Activated CD4-positive, CD25-positive, alpha-beta regulatory T cell treated with anti-CD3 and anti-CD28 coated beads, Interleukin-2, amount 50 U/mL, for 24 hours (primary cell): Measurements from ENCODE around the gene UFD1.

Source experiments
- ATAC-seq, 2 donors: fragments of 150-1000 bp; cut with Tn5 transposase; one replicate each; pipeline ENCODE4 v1.10.0; 2021; ENCODE audit warnings: mild to moderate bottlenecking in 1 of 2, moderate library complexity in 1 of 2

Gene UFD1

GRCh38 chr22:19478901-19479354 is at the start of gene UFD1:
Gene UFD1, minus strand, starts transcription at chr22:19479193. Its CDS starts 108 bp downstream, at chr22:19479085.
- ATAC-seq = peak; percentile 54 to 60

GRCh38 chr22:19527861-19528417 is 48.9 kb upstream of the UFD1 start:
- no peak for ATAC-seq

- no peak for ATAC-seq
Observed at GRCh38 chr22:19527321-19527721, 48.3 kb upstream of the UFD1 start.

GRCh38 chr22:19526702-19527111 is 47.7 kb upstream of the UFD1 start:
- no peak for ATAC-seq

DNA sequence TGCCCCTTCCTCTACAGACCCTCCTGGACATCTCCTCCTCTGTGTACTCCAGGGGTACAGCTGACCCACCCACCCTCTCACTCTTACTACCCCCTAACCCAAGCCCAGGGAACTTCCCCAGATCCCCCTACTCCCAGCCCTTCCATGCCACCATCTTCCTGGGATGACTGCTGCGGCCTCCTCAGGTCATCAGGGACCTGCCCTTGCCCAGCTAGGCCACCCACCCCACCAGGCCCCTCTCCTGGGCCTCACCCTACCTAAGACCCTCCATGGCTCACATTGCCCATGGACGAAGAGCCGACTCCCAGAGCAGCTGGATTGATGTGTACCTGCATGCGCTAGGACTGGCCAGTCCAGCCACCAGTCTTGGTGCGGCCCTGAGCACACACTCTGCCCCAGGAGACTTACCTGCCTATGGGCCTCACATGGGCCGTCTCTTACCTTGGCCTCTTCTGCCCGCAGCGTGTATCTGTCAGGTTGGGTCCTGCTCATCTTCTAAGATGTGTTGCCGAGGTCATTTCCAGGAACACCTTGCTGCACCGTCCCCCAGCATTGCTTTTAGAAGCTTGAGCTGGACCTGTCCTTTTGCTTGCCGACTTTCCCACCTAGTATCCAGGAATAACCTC is 47.2 kb upstream of the UFD1 start:
- no peak for ATAC-seq

GRCh38 chr22:19525666-19526065 is 46.7 kb upstream of the UFD1 start:
- no peak for ATAC-seq

DNA sequence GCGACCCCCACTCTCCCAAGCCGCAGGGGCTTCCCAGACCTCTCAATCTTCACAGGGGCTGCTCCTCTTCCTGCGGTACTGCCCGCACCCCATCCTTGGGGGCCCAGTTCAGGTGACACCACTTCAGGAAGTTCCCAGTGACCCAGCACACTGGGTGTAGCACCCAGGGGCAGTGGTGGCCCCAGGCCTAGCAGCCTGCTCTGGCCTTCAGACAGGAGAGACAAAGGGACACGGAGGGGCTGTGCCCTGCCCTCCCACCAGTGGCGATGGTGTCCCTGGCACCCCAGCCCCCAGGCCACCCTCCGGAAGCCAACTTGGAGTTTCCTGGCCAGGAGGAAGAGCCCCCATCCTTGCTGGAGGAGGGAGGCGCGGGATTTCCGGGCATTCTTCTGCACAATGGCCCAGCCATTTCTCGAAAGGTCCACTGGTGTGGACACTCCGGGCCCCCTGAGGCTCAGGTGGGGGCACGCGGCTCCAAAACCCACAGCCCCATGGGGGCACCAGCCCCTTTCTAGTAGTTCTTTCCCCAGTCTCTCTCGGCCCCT is 46.2 kb upstream of the UFD1 start:
- ATAC-seq = no peak

DNA sequence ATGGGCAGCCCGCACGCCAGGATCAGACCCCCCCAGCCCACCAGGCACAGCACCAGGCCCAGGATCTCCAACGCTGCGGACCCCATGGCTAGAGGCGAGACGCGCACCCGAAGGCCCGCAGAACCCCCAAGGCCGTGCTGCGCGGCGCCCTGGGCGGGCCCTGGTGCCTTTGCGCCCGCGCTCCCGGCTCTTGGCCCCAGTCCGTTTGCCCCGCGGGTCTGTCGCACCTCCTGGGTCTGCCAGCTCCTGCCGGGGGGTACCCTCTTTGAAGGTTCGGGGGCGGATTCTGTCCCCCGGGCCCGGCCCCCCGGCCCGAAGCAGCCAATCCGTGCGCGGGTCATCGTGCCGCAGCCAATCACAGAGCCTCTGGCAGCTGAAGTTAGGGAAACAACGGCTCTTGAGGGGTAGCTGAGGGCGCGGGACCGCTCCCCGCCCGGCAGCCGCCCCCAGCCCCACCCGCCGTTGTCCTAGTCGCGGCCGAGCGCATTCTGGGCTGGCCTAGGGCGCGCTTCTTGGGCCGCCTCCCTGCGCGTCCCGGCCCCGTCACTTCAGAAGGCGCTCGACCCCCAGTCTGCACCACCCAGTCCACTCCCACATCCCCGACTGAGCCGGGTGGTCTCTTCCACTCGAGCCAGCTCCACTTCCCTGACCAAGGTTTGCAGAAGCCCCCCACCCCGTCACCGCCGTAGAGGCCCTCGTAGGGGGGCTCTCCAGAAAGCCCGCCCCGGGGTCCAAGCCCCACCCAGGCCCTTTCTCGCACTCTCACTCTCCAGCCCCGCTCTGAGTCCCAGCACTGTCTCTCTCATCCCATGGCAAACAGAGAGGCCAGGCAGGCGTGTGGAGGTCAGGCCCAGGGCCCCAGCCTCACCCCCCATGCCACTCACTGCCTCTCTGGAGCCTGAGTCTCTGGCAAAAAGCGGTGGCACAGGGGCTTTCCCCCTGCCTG is 45.5 kb upstream of the UFD1 start, which contains the start of gene CLDN5:
Gene CLDN5 (minus strand): TSS at position 241 of the 946 bp plus-strand sequence. CDS start 155 bp downstream, at position 86.
- ATAC-seq = peak; percentile 12 to 45

DNA sequence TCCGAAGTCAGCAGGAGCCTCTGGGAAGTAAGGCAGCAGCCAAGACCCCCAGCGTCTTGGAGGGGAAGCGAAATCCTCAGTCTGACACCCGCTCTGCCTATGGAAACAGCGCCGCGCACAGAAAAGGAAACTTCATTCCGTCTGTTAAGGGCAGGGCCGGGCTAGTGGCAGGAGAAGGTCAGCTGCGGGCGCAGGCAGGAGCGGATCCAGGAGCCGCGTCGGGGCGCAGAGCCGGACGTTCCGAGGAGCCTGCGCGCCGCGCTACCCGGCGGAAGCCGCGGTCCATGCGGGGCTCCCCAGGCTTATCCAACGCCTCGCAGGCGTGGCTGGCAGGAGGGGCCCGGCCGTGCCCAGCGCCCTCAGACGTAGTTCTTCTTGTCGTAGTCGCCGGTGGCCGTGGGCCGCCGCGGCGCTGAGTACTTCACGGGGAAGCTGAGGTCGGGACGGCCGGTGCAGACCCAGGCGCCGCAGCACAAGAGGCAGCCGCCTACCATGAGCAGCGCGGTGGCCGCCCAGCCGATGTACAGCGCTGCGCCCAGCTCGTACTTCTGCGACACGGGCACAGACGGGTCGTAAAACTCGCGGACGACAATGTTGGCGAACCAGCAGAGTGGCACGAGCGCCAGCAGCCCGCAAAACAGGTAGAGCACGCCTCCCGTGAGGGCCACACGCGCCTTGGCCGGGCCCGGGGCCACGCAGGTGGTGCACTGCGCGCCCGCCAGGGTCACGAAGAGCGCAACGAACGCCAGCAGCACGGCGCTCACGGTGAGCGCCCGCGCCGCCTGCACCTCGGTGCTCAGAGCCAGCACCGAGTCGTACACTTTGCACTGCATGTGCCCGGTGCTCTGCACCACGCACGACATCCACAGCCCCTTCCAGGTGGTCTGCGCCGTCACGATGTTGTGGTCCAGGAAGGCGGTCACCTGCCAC is 44.5 kb upstream of the UFD1 start:
- peak; percentile 34 to 40 for ATAC-seq

- no peak for ATAC-seq
Observed at GRCh38 chr22:19522881-19523239, 43.9 kb upstream of the UFD1 start.

DNA sequence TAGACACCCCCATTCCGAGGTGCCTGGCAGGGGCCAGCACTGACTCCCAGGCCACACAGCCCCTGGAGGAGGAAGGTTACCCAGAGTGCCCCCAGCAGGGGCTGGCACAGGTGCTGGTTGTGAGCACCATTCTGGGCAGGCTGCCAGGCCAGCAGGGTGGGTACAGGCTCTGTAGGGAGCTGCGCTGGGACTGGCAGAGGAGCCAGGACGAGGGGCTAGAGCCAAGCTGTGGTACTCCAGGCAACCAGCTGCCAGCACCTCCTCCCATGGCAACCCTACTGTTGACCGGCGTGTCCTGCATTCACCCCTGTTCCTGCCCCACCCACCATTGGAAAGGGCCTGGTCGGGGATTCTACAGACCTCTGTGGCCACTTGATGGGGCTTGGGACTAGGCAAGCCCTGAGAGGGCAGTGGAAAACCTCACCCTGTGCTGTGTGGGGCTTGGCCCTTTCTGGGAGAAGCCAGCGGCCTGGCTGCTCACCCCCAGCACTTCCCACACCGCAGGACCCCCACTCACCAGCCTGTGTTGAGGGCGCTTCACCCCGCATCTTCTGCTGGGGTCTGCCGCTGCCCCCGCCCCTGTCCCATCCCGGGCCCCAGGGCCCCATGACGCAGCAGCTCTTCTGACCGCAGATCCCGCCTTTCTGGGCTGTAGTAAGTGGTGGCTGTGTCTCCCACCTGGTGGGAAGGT is 43.3 kb upstream of the UFD1 start:
- no peak for ATAC-seq

- ATAC-seq = no peak
Observed at GRCh38 chr22:19520566-19521305, 41.7 kb upstream of the UFD1 start.

DNA sequence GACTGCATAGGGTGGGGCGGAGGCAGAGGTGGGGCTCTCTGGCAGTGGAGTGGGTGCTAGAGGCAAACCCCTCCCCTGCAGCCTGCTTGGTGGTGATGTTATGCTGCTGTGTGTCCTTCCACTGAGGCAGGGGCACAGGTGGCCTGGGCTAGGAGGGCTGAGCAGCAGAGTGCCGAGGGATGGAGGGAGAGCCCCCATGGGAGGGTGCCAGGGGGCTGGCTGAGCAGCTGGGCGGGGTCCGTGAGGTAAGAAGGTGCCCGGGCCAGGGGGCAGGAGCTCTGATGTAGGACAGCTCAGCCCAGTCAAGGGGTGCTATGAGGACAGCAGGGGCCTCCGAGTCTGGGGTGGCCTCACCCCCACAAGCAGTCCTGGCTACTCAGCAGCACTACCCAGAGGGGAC is 41.0 kb upstream of the UFD1 start:
- no peak for ATAC-seq

DNA sequence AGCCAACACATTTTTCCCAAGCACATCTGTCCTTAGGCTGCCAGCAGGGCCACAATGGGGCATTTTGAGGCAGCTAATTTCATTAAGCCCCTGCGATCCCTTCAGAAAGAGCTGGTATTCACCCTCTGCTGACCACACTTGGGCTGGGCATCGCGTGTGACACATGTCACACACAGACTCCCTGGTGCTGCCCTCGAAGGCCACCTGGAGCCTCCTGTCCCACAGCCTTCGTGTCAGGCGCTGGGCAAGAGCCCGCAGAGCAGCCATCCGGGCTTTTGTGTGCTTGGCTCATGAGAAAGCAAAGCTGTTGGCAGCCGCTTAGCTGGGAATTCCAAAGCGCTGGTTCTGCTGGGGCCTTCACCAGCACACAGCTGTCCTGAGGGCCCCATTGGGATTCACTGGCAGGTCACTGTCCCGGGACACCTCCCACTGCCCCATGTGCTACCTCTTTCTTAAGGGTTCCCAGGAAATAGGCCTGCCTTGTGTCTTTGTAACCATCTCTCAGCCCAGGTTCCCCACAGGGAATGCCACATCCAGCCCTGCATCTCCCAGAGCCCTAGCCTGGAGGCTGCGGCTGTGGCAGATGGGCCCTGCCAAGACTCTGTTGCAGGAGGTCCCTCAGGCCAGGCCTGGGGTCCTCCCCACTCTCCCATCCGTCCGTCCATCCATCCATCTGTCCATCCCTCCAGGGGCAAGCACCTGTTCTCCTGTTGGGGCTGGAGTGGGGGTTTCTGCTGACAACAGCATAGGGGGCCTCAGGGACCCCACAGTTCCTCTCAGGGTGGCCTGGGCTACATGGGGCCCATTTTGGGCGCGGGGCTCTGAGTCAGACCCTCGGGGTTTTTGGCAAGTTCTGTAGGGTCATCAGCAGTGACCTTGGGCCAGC is 40.3 kb upstream of the UFD1 start:
- no peak for ATAC-seq

DNA sequence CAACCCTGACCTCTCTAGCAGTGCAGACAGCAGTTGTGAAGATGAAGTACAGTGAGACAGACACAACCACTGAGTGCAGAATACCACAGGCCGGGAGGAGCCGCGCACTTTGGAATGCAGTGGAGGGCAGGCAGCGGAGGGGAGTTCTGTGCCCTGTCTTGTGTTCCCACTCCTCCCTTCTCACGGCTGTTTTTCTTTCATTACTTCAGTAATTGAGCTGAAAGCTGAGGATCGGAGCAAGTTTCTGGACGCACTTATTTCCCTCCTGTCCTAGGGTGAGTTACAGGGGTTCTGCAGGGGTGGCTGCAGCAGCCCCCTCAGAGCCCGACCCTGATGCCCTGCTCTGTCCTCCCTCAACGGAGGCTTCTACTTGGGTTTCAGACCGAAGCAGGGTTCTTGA is 39.6 kb upstream of the UFD1 start:
- ATAC-seq = no peak

GRCh38 chr22:19517919-19518611 is 39.1 kb upstream of the UFD1 start:
- ATAC-seq = no peak

DNA sequence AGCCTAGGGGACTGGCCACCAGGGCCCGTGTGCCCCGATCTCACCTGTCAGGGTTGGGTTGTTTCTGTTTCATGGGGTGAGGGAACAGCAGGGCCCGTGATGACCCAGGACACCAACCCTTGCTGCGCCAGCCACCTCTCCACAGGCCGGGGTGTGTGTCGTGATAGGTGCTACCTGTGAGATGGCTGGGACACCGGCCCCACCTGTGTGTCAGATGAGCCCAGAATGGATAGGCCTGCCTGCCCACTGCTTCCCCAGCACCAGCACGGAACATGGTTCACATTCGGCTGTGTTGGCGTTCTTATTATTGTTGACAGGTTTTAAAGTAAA is 38.1 kb upstream of the UFD1 start:
- ATAC-seq = no peak

- ATAC-seq = no peak
Observed at GRCh38 chr22:19516378-19517170, 37.6 kb upstream of the UFD1 start.
